ENCODE data around the gene ALPK3. TPM values are rescaled to one million over a fixed set of nuclear protein-coding genes. Genes with fewer than 3 reads are reported as not detected.

Gene ALPK3
- polyA plus RNA-seq, 4 donors = 0.22 to 8.0 (median 0.93) TPM

- FAIRE-seq (no peak), DNase-seq (no peak)
- 77 to 90% (median 88%) methylated on average over 5 of the region's 5 CpGs for WGBS, 3 donors
- Histone ChIP-seq H3K9me3 (ENCODE audit: control insufficient read depth in 2 of 2, insufficient read depth in 1 of 2, low read depth in 1 of 2, low read length in 1 of 2) (no peaks in the 10 kb centered on the region), H3K27me3 (ENCODE audit: control insufficient read depth in 3 of 3, insufficient read depth in 3 of 3, low read length in 3 of 3) (no peaks in the 10 kb centered on the region), H3K36me3 (ENCODE audit: control insufficient read depth in 3 of 3, insufficient read depth in 2 of 3, low read depth in 1 of 3, low read length in 3 of 3) (peaks cover 0 to 30% (median 0%) of the 10 kb centered on the region in 3 donors), H3K27ac (ENCODE audit: low read depth in 1 of 3, low read length in 2 of 3) (no peak overlapping the region), H3K4me1 (ENCODE audit: control insufficient read depth in 3 of 3, insufficient read depth in 2 of 3, low read depth in 1 of 3, low read length in 2 of 3) (no peaks in the 10 kb centered on the region), H3K4me3 (ENCODE audit: low read depth in 1 of 3, low read length in 3 of 3) (no peak overlapping the region)
These were observed 13.9 kb downstream of the ALPK3 start for GRCh38 chr15:84831028-84831427.

- WGBS, 3 donors = 68 to 75% (median 70%) methylated on average over 2 of the region's 2 CpGs
- Histone ChIP-seq H3K27me3 (ENCODE audit: control insufficient read depth in 3 of 3, insufficient read depth in 3 of 3, low read length in 3 of 3) (no peaks in the 10 kb centered on the region), H3K27ac (ENCODE audit: low read depth in 1 of 3, low read length in 2 of 3) (no peak overlapping the region), H3K4me1 (ENCODE audit: control insufficient read depth in 3 of 3, insufficient read depth in 2 of 3, low read depth in 1 of 3, low read length in 2 of 3) (no peaks in the 10 kb centered on the region), H3K36me3 (ENCODE audit: control insufficient read depth in 3 of 3, insufficient read depth in 2 of 3, low read depth in 1 of 3, low read length in 3 of 3) (peaks cover 0 to 31% (median 0%) of the 10 kb centered on the region in 3 donors), H3K4me3 (ENCODE audit: low read depth in 1 of 3, low read length in 3 of 3) (no peak overlapping the region), H3K9me3 (ENCODE audit: control insufficient read depth in 2 of 2, insufficient read depth in 1 of 2, low read depth in 1 of 2, low read length in 1 of 2) (no peaks in the 10 kb centered on the region)
- DNase-seq (no peak), FAIRE-seq (no peak)
These were observed 14.5 kb downstream of the ALPK3 start for GRCh38 chr15:84831613-84832012.

- H3K4me3 ChIP-seq (ENCODE audit: low read depth in 1 of 3, low read length in 3 of 3) = no peak overlapping the region
- 76 to 86% (median 84%) methylated on average over 2 of the region's 2 CpGs for WGBS, 3 donors
- no peaks in the 10 kb centered on the region for H3K9me3 ChIP-seq (ENCODE audit: control insufficient read depth in 2 of 2, insufficient read depth in 1 of 2, low read depth in 1 of 2, low read length in 1 of 2)
- DNase-seq (no peak), FAIRE-seq (no peak)
- peaks cover 0 to 28% (median 0%) of the 10 kb centered on the region in 3 donors for H3K36me3 ChIP-seq (ENCODE audit: control insufficient read depth in 3 of 3, insufficient read depth in 2 of 3, low read depth in 1 of 3, low read length in 3 of 3)
- no peaks in the 10 kb centered on the region for H3K4me1 ChIP-seq (ENCODE audit: control insufficient read depth in 3 of 3, insufficient read depth in 2 of 3, low read depth in 1 of 3, low read length in 2 of 3)
- H3K27me3 ChIP-seq (ENCODE audit: control insufficient read depth in 3 of 3, insufficient read depth in 3 of 3, low read length in 3 of 3) = no peaks in the 10 kb centered on the region
- no peak overlapping the region for H3K27ac ChIP-seq (ENCODE audit: low read depth in 1 of 3, low read length in 2 of 3)
These were observed 15.4 kb downstream of the ALPK3 start for GRCh38 chr15:84832448-84833040.

- DNase-seq (no peak), FAIRE-seq (no peak)
- H3K4me3 ChIP-seq (ENCODE audit: low read depth in 1 of 3, low read length in 3 of 3) = no peak overlapping the region
- no peak overlapping the region for H3K27ac ChIP-seq (ENCODE audit: low read depth in 1 of 3, low read length in 2 of 3)
- 68 to 78% (median 73%) methylated on average over 4 of the region's 4 CpGs for WGBS, 3 donors
- no peaks in the 10 kb centered on the region for H3K9me3 ChIP-seq (ENCODE audit: control insufficient read depth in 2 of 2, insufficient read depth in 1 of 2, low read depth in 1 of 2, low read length in 1 of 2)
- peaks cover 0 to 22% (median 0%) of the 10 kb centered on the region in 3 donors for H3K36me3 ChIP-seq (ENCODE audit: control insufficient read depth in 3 of 3, insufficient read depth in 2 of 3, low read depth in 1 of 3, low read length in 3 of 3)
- no peaks in the 10 kb centered on the region for H3K27me3 ChIP-seq (ENCODE audit: control insufficient read depth in 3 of 3, insufficient read depth in 3 of 3, low read length in 3 of 3)
- H3K4me1 ChIP-seq (ENCODE audit: control insufficient read depth in 3 of 3, insufficient read depth in 2 of 3, low read depth in 1 of 3, low read length in 2 of 3) = no peaks in the 10 kb centered on the region
These were observed 16.5 kb downstream of the ALPK3 start for GRCh38 chr15:84833447-84834228.

- Histone ChIP-seq H3K27me3 (ENCODE audit: control insufficient read depth in 3 of 3, insufficient read depth in 3 of 3, low read length in 3 of 3) (no peaks in the 10 kb centered on the region), H3K4me3 (ENCODE audit: low read depth in 1 of 3, low read length in 3 of 3) (no peak overlapping the region), H3K36me3 (ENCODE audit: control insufficient read depth in 3 of 3, insufficient read depth in 2 of 3, low read depth in 1 of 3, low read length in 3 of 3) (peaks cover 0 to 28% (median 0%) of the 10 kb centered on the region in 3 donors), H3K9me3 (ENCODE audit: control insufficient read depth in 2 of 2, insufficient read depth in 1 of 2, low read depth in 1 of 2, low read length in 1 of 2) (no peaks in the 10 kb centered on the region), H3K27ac (ENCODE audit: low read depth in 1 of 3, low read length in 2 of 3) (no peak overlapping the region), H3K4me1 (ENCODE audit: control insufficient read depth in 3 of 3, insufficient read depth in 2 of 3, low read depth in 1 of 3, low read length in 2 of 3) (no peaks in the 10 kb centered on the region)
- FAIRE-seq (no peak), DNase-seq (no peak)
- 84 to 92% (median 84%) methylated on average over 4 of the region's 4 CpGs for WGBS, 3 donors
These were observed 17.2 kb downstream of the ALPK3 start for GRCh38 chr15:84834229-84834955.

- H3K27ac ChIP-seq (ENCODE audit: low read depth in 1 of 3, low read length in 2 of 3) = no peak overlapping the region
- 48 to 82% (median 54%) methylated on average over 5 of the region's 5 CpGs for WGBS, 3 donors
- H3K27me3 ChIP-seq (ENCODE audit: control insufficient read depth in 3 of 3, insufficient read depth in 3 of 3, low read length in 3 of 3) = no peaks in the 10 kb centered on the region
- FAIRE-seq = no peak
- peaks cover 0 to 32% (median 0%) of the 10 kb centered on the region in 3 donors for H3K36me3 ChIP-seq (ENCODE audit: control insufficient read depth in 3 of 3, insufficient read depth in 2 of 3, low read depth in 1 of 3, low read length in 3 of 3)
- DNase-seq = no peak
- H3K4me1 ChIP-seq (ENCODE audit: control insufficient read depth in 3 of 3, insufficient read depth in 2 of 3, low read depth in 1 of 3, low read length in 2 of 3) = no peaks in the 10 kb centered on the region
- H3K9me3 ChIP-seq (ENCODE audit: control insufficient read depth in 2 of 2, insufficient read depth in 1 of 2, low read depth in 1 of 2, low read length in 1 of 2) = no peaks in the 10 kb centered on the region
- H3K4me3 ChIP-seq (ENCODE audit: low read depth in 1 of 3, low read length in 3 of 3) = no peak overlapping the region
These were observed 17.8 kb downstream of the ALPK3 start for GRCh38 chr15:84834969-84835368.

- WGBS, 3 donors = 71 to 79% (median 76%) methylated on average over 5 of the region's 5 CpGs
- H3K4me1 ChIP-seq (ENCODE audit: control insufficient read depth in 3 of 3, insufficient read depth in 2 of 3, low read depth in 1 of 3, low read length in 2 of 3) = peaks cover 0 to 5% (median 3%) of the 10 kb centered on the region in 3 donors
- no peaks in the 10 kb centered on the region for H3K9me3 ChIP-seq (ENCODE audit: control insufficient read depth in 2 of 2, insufficient read depth in 1 of 2, low read depth in 1 of 2, low read length in 1 of 2)
- no peak overlapping the region for H3K4me3 ChIP-seq (ENCODE audit: low read depth in 1 of 3, low read length in 3 of 3)
- DNase-seq (no peak), FAIRE-seq (no peak)
- peaks cover 0 to 40% (median 0%) of the 10 kb centered on the region in 3 donors for H3K36me3 ChIP-seq (ENCODE audit: control insufficient read depth in 3 of 3, insufficient read depth in 2 of 3, low read depth in 1 of 3, low read length in 3 of 3)
- H3K27me3 ChIP-seq (ENCODE audit: control insufficient read depth in 3 of 3, insufficient read depth in 3 of 3, low read length in 3 of 3) = no peaks in the 10 kb centered on the region
- H3K27ac ChIP-seq (ENCODE audit: low read depth in 1 of 3, low read length in 2 of 3) = no peak overlapping the region
These were observed 18.6 kb downstream of the ALPK3 start for GRCh38 chr15:84835661-84836337.

- WGBS, 3 donors = 88 to 100% (median 93%) methylated on average over 1 of the region's 1 CpG
- Histone ChIP-seq H3K4me1 (ENCODE audit: control insufficient read depth in 3 of 3, insufficient read depth in 2 of 3, low read depth in 1 of 3, low read length in 2 of 3) (peaks cover 0 to 7% (median 7%) of the 10 kb centered on the region in 3 donors), H3K36me3 (ENCODE audit: control insufficient read depth in 3 of 3, insufficient read depth in 2 of 3, low read depth in 1 of 3, low read length in 3 of 3) (peaks cover 0 to 44% (median 0%) of the 10 kb centered on the region in 3 donors), H3K9me3 (ENCODE audit: control insufficient read depth in 2 of 2, insufficient read depth in 1 of 2, low read depth in 1 of 2, low read length in 1 of 2) (no peaks in the 10 kb centered on the region), H3K4me3 (ENCODE audit: low read depth in 1 of 3, low read length in 3 of 3) (no peak overlapping the region), H3K27ac (ENCODE audit: low read depth in 1 of 3, low read length in 2 of 3) (no peak overlapping the region), H3K27me3 (ENCODE audit: control insufficient read depth in 3 of 3, insufficient read depth in 3 of 3, low read length in 3 of 3) (no peaks in the 10 kb centered on the region)
- DNase-seq = no peak
- FAIRE-seq = no peak
These were observed 19.7 kb downstream of the ALPK3 start for GRCh38 chr15:84836844-84837243.

Data from small intestine (tissue), 7 donors.